OCI-LY7 (cell line): Measurements from ENCODE around the gene MARCKS. TPM values are rescaled to one million over a fixed set of nuclear protein-coding genes. Genes with fewer than 3 reads are reported as not detected.

Experiments
- BruUV-seq: library from RNA; stranded (reverse); fragments of 400-500 nt; replicated peaks from 2 replicates; lab custom pipeline; 2021; lab: Mats Ljungman, UMichigan
- CTCF ChIA-PET: fragments of 300-600 bp; sonication (Branson Sonifier 250); formaldehyde crosslinking; loops from one replicate; lab custom pipeline; 2022; ENCODE audit warnings: antibody characterized with exemption; ENCODE audit not compliant: unreplicated experiment; lab: Charles Lee
- POLR2A ChIA-PET: fragments of 300-600 bp; sonication (Branson Sonifier 250); formaldehyde crosslinking; loops from one replicate; lab custom pipeline; 2022; ENCODE audit warnings: antibody characterized with exemption; lab: Charles Lee
- DNase-seq: peaks from one replicate; pipeline ENCODE4 v3.0.0-alpha.2; 2015; ENCODE audit warnings: low spot score
- H2AFZ ChIP-seq: fragments of 200-600 bp; sonication (generic), shearing (Covaris generic); 2 replicates; pipeline ENCODE4 v1.6.1; 2014; ENCODE audit warnings: mild to moderate bottlenecking, antibody characterized with exemption, low read length, moderate library complexity
- H3K27ac ChIP-seq: fragments of 200-600 bp; sonication (generic); 2 replicates; pipeline ENCODE4 v1.5.1; 2014; ENCODE audit warnings: mixed run types, low read depth, mild to moderate bottlenecking, moderate library complexity, low read length, inconsistent platforms; ENCODE audit not compliant: poor library complexity, severe bottlenecking
- H3K36me3 ChIP-seq: fragments of 200-600 bp; sonication (generic); 2 replicates; pipeline ENCODE4 v1.6.1; 2014; ENCODE audit warnings: mild to moderate bottlenecking, antibody characterized with exemption, low read length, moderate library complexity, mixed read lengths; ENCODE audit not compliant: insufficient read depth
- H3K4me1 ChIP-seq: fragments of 200-600 bp; sonication (generic); 2 replicates; pipeline ENCODE4 v1.5.1; 2014; ENCODE audit warnings: mild to moderate bottlenecking, low read length; ENCODE audit not compliant: insufficient read depth, poor library complexity, severe bottlenecking
- H3K4me2 ChIP-seq: fragments of 200-600 bp; sonication (generic); 2 replicates; pipeline ENCODE4 v1.6.1; 2014; ENCODE audit warnings: mild to moderate bottlenecking, low read length
- H3K4me3 ChIP-seq: fragments of 200-600 bp; sonication (generic); 2 replicates; pipeline ENCODE4 v1.5.1; 2014; ENCODE audit warnings: mild to moderate bottlenecking, low read depth, low read length; ENCODE audit not compliant: poor library complexity, severe bottlenecking
- H3K79me2 ChIP-seq: fragments of 200-600 bp; sonication (generic); 2 replicates; pipeline ENCODE4 v1.6.1; 2016; ENCODE audit warnings: low read depth, mild to moderate bottlenecking, low read length, moderate library complexity, mixed read lengths; ENCODE audit not compliant: insufficient read depth
- H3K9me2 ChIP-seq: fragments of 200-600 bp; sonication (generic); 2 replicates; pipeline ENCODE4 v1.6.1; 2016; ENCODE audit warnings: mild to moderate bottlenecking, low read length, mixed read lengths; ENCODE audit not compliant: insufficient read depth
- H3K9me3 ChIP-seq: fragments of 200-600 bp; sonication (generic); 2 replicates; pipeline ENCODE4 v1.6.1; 2014; ENCODE audit warnings: mild to moderate bottlenecking, mixed run types, low read length, mixed read lengths
- H4K20me1 ChIP-seq: fragments of 200-600 bp; sonication (generic); 2 replicates; pipeline ENCODE4 v1.6.1; 2014; ENCODE audit warnings: mild to moderate bottlenecking, antibody characterized with exemption, low read length, moderate library complexity, mixed read lengths; ENCODE audit not compliant: insufficient read depth
- CTCF ChIP-seq: fragments of 200-600 bp; sonication (generic); conservative IDR thresholded peaks from 2 replicates; pipeline ENCODE4 v1.5.1; 2014; ENCODE audit warnings: mild to moderate bottlenecking, antibody characterized with exemption, low read length, moderate library complexity, mixed read lengths
- EZH2phosphoT487 ChIP-seq: fragments of 200-600 bp; sonication (generic); IDR thresholded peaks from 2 replicates; pipeline ENCODE4 v1.6.1; 2018; ENCODE audit warnings: low read depth, borderline replicate concordance, mild to moderate bottlenecking, mixed run types, antibody characterized with exemption, low read length, moderate library complexity, mixed read lengths
- intact Hi-C: fragments of 100-400 bp; cut with micrococcal nuclease; formaldehyde crosslinking; loops from one replicate; pipeline ENCODE4 v1.10.0; 2022; ENCODE audit not compliant: unreplicated experiment
- total RNA-seq, 2 experiments: library from RNA; depleted of rRNA in 1 of 2; stranded (reverse); fragments of >200 nt in 1 of 2; shearing (Covaris generic) in 1 of 2; gene quantifications; 2 replicates each; pipeline ENCODE4 v1.2.3, GENCODE V29; 2014 to 2022

Gene MARCKS
- total RNA-seq, 2 experiments from 2014 or later, result 0.03 to 3.9 TPM

- Histone ChIP-seq H3K4me3 (no peak overlapping the region), H3K36me3 (no peaks in the 10 kb centered on the region), H2AFZ (no peak overlapping the region), H3K79me2 (no peaks in the 10 kb centered on the region), H3K27ac (no peak overlapping the region), H4K20me1 (no peaks in the 10 kb centered on the region), H3K4me1 (no peaks in the 10 kb centered on the region), H3K9me2 (no peaks in the 10 kb centered on the region), H3K4me2 (no peak overlapping the region), H3K9me3 (no peaks in the 10 kb centered on the region)
- no TSS peak for BruUV-seq
- intact Hi-C loops, result no loop called here
- no peak for DNase-seq
- ChIA-PET POLR2A (interaction anchor here (0.6 kb wide), 1 partner anchor 31 kb away, joined by 3 read pairs; no protein-coding TSS in a partner anchor), CTCF (no interaction called here)
- no peak for TF ChIP-seq CTCF
- TF ChIP-seq EZH2phosphoT487, result no peak
These were observed 27.0 kb upstream of the MARCKS start for GRCh38 chr6:113830140-113830539.

GRCh38 chr6:113833537-113833936, 23.6 kb upstream of the MARCKS start:
- BruUV-seq, result no TSS peak
- TF ChIP-seq EZH2phosphoT487 (no peak), CTCF (no peak)
- no peak overlapping the region for H3K27ac ChIP-seq

GRCh38 chr6:113837170-113837569, 20.0 kb upstream of the MARCKS start:
- intact Hi-C loops, result no loop called here
- H3K27ac ChIP-seq, result no peak overlapping the region
- no peaks in the 10 kb centered on the region for H3K9me2 ChIP-seq
- no peaks in the 10 kb centered on the region for H3K9me3 ChIP-seq
- H3K4me2 ChIP-seq, result no peak overlapping the region
- no peak overlapping the region for H3K4me3 ChIP-seq
- TF ChIP-seq CTCF (no peak), EZH2phosphoT487 (no peak)
- BruUV-seq, result no TSS peak
- no peaks in the 10 kb centered on the region for H3K79me2 ChIP-seq
- no peak for DNase-seq
- H4K20me1 ChIP-seq, result no peaks in the 10 kb centered on the region
- H2AFZ ChIP-seq, result no peak overlapping the region
- H3K36me3 ChIP-seq, result no peaks in the 10 kb centered on the region
- ChIA-PET CTCF (no interaction called here), POLR2A (interaction anchor here (0.7 kb wide), 1 partner anchor 17 kb away, joined by 3 read pairs; no protein-coding TSS in a partner anchor)
- no peaks in the 10 kb centered on the region for H3K4me1 ChIP-seq

More at GRCh38 chr6:113833537-113833936, 23.6 kb upstream of the MARCKS start:
- H3K9me2 ChIP-seq, result no peaks in the 10 kb centered on the region
- no peaks in the 10 kb centered on the region for H3K9me3 ChIP-seq
- no peak overlapping the region for H3K4me2 ChIP-seq
- no peak overlapping the region for H2AFZ ChIP-seq
- no peak for DNase-seq
- no peaks in the 10 kb centered on the region for H3K79me2 ChIP-seq
- intact Hi-C loops, result no loop called here
- no peaks in the 10 kb centered on the region for H3K36me3 ChIP-seq
- H4K20me1 ChIP-seq, result no peaks in the 10 kb centered on the region
- ChIA-PET POLR2A (no interaction called here), CTCF (no interaction called here)
- no peaks in the 10 kb centered on the region for H3K4me1 ChIP-seq
- H3K4me3 ChIP-seq, result no peak overlapping the region
